GM03348 (cell line): ENCODE measurements around the gene SMPD4.
"Not testable (repeated sequence)": the region's sequence is repeated elsewhere in the genome, so short reads cannot be mapped to it uniquely, and the experiment has no call there.

Experiments used
- DNase-seq: peaks from one replicate; pipeline ENCODE4 v3.0.0; 2012; ENCODE audit warnings: low spot score

The SMPD4 gene

DNA sequence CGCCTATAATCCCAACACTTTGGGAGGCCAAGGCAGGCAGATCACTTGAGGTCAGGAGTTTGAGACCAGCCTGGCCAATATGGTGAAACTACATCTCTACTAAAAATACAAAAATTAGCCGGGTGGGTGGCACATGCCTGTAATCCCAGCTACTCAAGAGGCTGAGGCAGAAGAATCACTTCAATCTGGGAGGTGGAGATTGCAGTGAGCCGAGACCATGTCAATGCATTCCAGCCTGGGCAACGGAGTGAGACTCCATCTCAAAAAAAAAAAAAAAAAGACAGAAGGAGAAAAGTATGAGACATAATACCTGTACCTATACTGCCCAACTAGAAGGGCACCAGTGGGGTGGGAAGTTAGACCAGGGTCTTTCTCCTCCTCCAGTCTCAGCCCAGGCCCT is 22.0 kb downstream of the SMPD4 start:
- not testable (repeated sequence) for DNase-seq

DNA sequence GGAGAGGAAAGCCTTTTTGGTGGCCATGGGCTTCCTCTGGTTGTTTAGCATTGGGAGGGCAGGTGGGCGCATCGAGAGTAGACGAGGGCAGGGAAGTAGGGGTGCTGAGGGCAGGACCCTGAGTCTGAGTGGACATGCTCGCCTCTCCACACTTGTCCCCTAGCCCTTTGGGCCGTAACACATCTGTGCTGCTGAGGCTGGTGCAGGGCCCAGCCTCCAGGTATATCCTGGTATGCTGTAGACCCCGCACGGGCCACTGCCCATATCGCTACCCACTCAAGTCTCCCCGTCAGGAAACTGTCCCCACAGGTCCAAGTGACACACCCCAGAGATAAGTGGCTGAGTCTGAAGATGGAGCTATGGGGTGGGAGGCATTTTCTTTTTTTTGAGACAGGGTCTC is 22.8 kb downstream of the SMPD4 start:
- DNase-seq, result no peak

DNA sequence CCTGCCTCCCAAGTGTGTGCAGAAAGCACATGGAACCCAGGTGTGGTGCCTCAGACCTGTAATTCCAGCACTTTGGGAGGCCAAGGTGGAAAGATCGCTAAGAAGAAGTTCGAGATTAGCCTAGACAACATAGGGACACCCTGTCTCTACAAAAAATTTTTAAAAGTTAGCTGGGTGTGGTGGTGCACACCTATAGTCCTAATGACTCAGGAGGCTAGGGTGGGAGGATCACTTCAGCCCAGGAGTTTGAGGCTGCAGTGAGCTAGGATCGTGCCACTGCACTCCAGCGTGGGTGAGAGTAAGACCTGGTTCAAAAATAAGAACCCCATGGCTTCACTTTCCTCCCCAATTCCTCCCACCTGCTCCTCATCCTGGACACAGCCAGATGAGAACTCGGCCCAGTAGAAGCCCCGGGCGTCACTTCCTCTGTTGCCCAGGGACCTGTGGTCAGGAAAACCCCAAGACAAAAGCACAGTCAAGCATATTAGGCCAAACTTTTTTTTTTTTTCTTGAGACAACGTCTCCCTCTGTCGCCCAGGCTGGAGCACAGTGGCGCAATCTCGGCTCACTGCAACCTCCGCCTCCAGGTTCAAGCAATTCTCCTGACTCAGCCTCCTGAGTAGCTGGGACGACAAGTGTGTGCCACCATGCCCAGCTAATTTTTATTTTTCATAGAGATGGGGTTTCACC is 23.4 kb downstream of the SMPD4 start:
- DNase-seq, result not testable (repeated sequence)

- not testable (repeated sequence) for DNase-seq
Observed at GRCh38 chr2:130157354-130157753, 24.0 kb downstream of the SMPD4 start.

DNA sequence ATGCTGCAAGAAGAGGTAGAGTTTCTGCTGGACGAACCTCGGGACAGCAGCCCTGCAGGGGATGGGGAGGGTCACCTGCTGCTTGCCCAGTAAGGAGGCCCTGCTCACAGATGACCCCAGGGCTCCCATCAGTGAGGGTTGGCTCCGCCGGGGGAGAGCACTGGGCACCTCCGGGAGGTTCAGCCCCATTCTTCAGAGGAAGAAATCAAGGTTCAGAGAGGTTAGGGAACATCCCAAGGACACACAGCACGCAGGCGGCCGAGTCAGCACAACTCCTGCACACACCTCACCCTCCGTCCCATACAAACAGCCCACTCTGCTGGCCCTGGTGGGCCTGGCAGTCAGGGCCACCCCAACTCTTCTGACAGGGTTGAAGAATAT is 24.8 kb downstream of the SMPD4 start:
- no peak for DNase-seq

GRCh38 chr2:130155956-130156623 is 25.3 kb downstream of the SMPD4 start:
- DNase-seq, result peak; percentile 43

GRCh38 chr2:130154773-130155765 is 26.3 kb downstream of the SMPD4 start:
- DNase-seq, result no peak

GRCh38 chr2:130154423-130154770 is 27.0 kb downstream of the SMPD4 start:
- DNase-seq, result not testable (repeated sequence)

DNA sequence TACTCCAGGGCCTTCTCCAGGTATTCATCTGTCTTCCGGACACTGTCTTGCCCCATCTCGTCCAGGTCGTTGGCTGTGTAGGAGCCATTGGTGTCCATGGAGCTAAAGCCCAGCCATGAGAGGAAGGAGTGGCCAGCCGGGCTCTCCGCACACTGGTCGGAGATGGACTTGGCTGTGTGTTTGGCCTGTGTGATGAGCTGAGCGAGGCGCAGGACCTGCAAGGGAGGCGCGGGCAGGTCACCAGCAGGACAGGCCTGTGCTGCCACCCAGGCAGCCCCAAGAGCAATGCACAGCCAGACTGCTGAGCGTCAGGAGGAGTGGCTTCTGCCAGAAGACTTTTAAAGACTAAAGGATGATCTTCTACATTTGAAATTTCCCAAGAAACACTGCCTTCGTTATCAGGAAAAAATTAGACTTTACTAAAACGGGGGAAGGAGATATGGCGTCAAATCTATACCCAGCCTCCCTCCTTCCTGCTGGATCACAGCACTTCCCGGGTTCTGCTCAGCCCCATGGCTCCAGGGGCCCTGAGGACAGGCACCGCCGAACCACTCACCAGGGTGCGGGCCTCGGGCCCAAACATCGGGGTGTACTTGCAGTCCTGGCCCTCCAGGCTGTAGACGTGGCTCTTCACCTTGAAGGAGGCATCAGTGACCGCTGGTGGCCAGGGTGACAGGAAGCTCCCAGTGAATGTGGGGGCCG is 27.5 kb downstream of the SMPD4 start:
- DNase-seq, result not testable (repeated sequence)

- DNase-seq, result no peak
Observed at GRCh38 chr2:130152816-130153595, 28.4 kb downstream of the SMPD4 start.

DNA sequence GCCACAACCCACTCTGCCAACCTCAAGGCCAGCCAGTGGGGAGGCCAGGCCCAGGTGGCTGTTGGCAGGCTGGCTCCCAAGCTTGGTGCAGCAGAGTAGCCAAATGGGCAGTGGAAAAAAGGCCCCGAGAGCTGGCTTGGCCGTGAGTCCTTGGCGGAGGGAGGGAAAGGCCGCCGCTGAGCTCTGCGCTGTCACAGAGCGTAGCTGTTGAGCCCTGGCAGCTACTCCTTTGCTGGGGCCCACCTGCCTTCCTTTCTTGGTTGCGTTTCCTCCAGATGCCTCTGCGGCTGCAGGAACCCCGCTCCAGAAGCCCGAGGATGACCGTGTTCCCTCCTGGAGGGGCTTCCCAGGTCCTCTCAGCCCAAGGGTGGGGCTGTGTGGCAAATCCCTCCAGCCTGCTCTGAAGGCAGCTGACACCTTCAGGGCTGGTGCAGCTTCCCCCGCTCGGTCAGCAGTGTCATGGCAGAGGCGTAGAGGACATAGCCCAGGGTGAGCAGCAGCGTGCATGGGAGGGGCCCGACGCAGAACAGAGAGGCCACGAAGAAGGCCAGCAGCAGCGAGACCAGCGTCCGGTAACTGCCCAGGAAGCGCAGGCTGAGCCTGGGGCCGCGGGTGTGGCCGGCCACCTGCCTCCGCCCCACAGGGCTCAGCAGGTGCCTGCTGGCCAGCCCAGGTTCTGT is 29.1 kb downstream of the SMPD4 start:
- DNase-seq, result not testable (repeated sequence)

- DNase-seq, result not testable (repeated sequence)
Observed at GRCh38 chr2:130151145-130151512, 30.3 kb downstream of the SMPD4 start.

DNA sequence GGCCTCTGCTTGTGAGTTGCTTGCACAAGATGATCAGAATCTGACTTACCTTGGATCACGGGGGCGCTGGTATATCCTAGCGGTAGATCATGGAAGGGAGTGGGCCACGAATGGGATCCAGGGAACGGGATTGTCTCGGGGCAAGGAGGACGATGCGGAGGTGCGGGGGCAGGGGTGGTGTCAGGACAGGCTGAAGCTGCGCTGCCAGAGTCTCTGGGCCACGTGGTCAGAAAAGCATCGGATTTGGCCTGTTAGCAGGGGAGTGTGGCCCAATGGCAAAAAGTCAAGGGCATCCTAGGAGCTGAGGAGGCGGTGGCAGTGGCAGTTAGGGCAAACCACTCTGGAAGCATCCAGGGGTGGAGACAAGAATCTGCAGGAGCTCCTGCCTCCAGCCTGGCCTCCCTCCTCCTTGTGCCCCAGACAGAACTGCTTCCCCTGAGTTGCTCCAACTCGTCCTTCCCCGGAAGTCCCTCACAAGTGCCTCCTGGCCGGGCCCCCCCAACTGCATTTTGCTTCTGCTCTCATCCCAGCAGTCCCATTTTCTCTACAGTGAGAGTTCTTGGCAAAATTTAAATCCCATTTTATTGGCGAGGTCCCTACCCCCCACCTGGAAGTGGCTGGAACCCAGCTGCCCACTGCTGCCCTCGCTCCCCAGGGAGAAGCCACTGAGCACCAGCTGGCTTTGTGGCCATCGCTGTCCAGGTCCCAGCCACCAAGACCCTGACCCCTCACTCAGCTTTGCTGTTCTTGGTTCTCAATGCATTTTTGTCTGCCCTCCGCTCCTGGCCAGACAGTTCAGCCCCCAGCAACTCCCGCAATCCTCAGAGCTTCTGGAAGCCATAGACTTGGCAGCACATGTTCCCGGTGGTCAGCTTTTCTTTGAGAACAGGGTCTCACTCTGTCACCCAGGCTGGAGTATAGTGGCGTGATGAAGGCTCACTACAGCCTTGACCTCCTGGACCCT is 30.9 kb downstream of the SMPD4 start:
- DNase-seq, result no peak

GRCh38 chr2:130148515-130148914 is 32.9 kb downstream of the SMPD4 start:
- DNase-seq, result not testable (repeated sequence)

DNA sequence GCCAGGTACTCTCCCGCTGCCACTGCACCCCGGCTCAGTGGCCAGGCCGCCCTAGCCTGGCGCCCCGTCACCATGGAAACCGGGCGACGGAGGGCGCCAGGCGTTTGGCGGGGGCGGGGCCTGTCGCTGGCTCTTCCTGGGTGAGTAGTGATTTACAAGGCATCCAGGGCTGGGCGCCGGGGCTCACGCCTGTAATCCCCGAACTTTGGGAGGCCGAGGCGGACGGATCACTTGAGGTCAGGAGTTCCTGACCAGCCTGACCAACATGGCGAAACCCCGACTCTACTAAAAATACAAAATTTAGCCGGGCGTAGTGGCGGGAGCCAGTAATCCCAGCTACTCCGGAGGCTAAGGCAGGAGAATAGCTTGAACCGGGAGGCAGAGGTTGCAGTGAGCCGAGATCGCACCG is 36.4 kb downstream of the SMPD4 start, which contains the start of gene CCDC74B:
CCDC74B (minus strand) TSS at position 107 of the 409 bp plus-strand sequence. CDS start 116 bp downstream, outside the sequence.
- DNase-seq, result not testable (repeated sequence)

DNA sequence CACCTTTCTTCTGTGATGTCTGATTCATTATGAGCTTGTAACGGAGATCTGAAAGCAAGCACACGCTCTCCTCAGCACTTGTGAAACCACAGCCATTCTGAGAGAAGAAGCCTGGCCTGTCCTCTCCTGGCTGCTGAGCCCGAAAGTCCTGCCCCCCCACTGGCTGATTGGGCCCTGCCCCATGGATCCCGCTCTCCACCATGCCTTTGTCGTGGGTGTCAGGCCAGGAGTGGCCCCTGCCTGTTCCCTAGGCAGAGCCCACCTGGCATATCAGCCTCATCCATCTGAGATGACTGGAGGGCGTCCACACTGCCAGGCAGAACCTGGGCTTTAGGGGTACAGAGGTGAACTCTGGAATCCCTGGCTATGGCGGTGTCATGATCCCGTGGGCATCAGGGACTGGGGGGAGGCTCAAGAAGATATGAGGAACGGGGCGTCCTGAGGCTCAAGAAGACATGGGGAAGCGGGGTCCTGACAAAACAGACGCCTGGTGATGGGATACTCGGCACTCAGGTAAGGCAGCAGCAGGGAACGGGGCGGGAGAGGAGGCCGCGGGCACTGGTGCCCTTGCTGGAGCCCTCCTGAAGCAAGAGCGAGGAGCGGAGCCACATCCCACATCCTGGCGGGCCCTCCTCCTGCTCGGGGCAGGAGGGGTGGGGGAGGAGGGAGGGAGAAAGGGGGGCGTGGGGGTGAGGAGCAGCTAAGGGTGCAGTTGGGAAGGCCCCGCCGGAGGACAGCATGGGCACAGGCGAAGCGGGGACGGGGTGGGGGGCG is 37.9 kb downstream of the SMPD4 start:
- DNase-seq, result not testable (repeated sequence)

- DNase-seq, result not testable (repeated sequence)
Observed at GRCh38 chr2:130142396-130143265, 38.8 kb downstream of the SMPD4 start.
